GM21825 (cell line): ENCODE data around the gene ADGRG6.

Experiments used
- ATAC-seq: cut with Tn5 transposase; IDR thresholded peaks from one replicate; pipeline ENCODE4 v1.9.1; 2021; ENCODE audit warnings: mild to moderate bottlenecking, moderate library complexity; ENCODE audit not compliant: unreplicated experiment

ADGRG6 gene

GRCh38 chr6:142290851-142291250 is 11.0 kb upstream of the ADGRG6 start:
- ATAC-seq, result no peak

GRCh38 chr6:142291512-142291911 is 10.3 kb upstream of the ADGRG6 start:
- ATAC-seq, result no peak

- no peak for ATAC-seq
These were observed 9.5 kb upstream of the ADGRG6 start for GRCh38 chr6:142292166-142292924.

- no peak for ATAC-seq
These were observed 8.7 kb upstream of the ADGRG6 start for GRCh38 chr6:142293121-142293520.

- no peak for ATAC-seq
These were observed 7.1 kb upstream of the ADGRG6 start for GRCh38 chr6:142294679-142295078.

GRCh38 chr6:142296975-142297604 is 4.7 kb upstream of the ADGRG6 start:
- no peak for ATAC-seq

GRCh38 chr6:142297605-142297995 is 4.2 kb upstream of the ADGRG6 start:
- no peak for ATAC-seq

- ATAC-seq, result no peak
These were observed 3.6 kb upstream of the ADGRG6 start for GRCh38 chr6:142297996-142298753.

DNA sequence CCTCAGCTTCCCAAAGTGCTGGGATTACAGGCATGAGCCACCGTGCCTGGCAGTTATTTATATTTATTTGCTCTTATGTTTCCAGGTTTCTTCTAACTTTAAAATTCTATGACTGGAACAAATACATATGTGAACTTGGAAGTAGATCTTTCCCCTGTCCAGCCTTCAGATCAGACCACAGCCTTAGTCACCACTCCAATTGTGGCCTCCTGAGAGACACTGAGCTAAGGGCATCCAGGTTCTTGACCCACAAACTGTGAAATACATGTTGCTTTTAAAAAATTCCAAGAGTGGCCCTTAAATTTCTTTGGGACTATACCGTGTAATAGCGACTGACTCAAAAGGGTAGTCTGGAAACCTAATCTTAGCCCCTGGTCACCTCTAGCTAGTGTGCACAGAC is 1.5 kb upstream of the ADGRG6 start:
- no peak for ATAC-seq

GRCh38 chr6:142300758-142301650 is 803 bp upstream of the ADGRG6 start:
- no peak for ATAC-seq

- ATAC-seq, result no peak
These were observed 791 bp downstream of the ADGRG6 start for GRCh38 chr6:142302421-142303175.

- no peak for ATAC-seq
These were observed 1.3 kb downstream of the ADGRG6 start for GRCh38 chr6:142303176-142303533.

DNA sequence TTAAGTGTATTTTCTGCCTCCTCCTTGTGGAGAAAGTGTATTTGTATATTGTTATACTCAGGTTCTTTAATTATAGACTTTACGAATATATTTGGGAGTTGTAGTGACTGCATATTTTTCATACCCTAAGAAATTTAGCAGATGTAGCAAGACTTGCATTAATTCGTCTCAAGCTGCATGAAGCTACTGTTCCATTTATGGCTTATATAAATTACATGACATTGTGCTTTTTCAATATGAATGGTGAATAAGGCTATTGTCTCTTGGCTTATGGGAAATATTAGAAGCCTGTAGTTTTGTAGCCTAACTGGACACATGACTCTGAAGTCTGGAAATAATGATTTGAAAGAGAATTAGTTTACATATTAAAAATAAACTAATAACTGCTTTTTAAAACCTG is 2.4 kb downstream of the ADGRG6 start:
- ATAC-seq, result no peak

- ATAC-seq, result no peak
These were observed 4.9 kb downstream of the ADGRG6 start for GRCh38 chr6:142306736-142307135.

- no peak for ATAC-seq
These were observed 6.3 kb downstream of the ADGRG6 start for GRCh38 chr6:142307963-142308748.

- ATAC-seq, result no peak
These were observed 7.6 kb downstream of the ADGRG6 start for GRCh38 chr6:142309426-142309825.

- no peak for ATAC-seq
These were observed 11.5 kb downstream of the ADGRG6 start for GRCh38 chr6:142313284-142313683.

GRCh38 chr6:142316791-142317368 is 15.1 kb downstream of the ADGRG6 start:
- ATAC-seq, result no peak

DNA sequence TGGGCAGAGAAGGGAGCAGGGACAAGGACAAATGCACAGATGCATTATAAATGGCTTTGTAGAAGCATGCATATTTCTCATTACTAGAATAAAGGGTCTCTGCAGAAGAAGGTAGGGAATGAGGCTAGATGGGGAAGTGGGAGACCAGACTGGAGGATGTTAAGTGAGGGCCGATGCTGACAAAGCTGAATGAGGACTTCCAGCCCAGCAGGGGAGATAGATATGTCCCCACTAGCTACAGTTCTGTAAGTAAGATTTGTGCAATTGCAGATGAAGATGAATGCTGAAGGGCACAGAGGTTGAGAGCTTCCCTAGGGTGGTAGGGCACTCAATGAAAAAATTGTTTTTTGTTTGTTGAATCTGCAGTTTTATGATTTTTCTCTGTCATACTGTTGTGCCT is 16.9 kb downstream of the ADGRG6 start:
- no peak for ATAC-seq
